Adrenal gland (tissue), 12 donors: ENCODE measurements around the gene ASB10. TPM values are rescaled to one million over a fixed set of nuclear protein-coding genes. Genes with fewer than 3 reads are reported as not detected.

Experiments
- DNase-seq, 7 donors: peaks; one replicate each; pipeline ENCODE4 v3.0.0-alpha.2; 2019 to 2020
- H3K27ac ChIP-seq, 5 donors: fragments of 200-600 bp; sonication (generic) in 4 of 5; 1 replicate in 3 of 5; 2 replicates in 2 of 5; pipeline versions ENCODE4 v1.5.1 to v1.8.0; 2016 to 2020; ENCODE audit warnings: mild to moderate bottlenecking in 1 of 5
- H3K27me3 ChIP-seq: fragments of 200-600 bp; 2 replicates; pipeline ENCODE4 v1.8.0; 2021
- H3K36me3 ChIP-seq, 2 donors: fragments of 200-600 bp; replicated peaks in 1 of 2; 1 replicate in 1 of 2; 2 replicates in 1 of 2; pipeline versions ENCODE4 v1.5.1 to v1.8.0; 2018 to 2022
- H3K4me1 ChIP-seq, 2 donors: fragments of 200-600 bp; replicated peaks in 1 of 2; 1 replicate in 1 of 2; 2 replicates in 1 of 2; pipeline versions ENCODE4 v1.5.1 to v1.8.0; 2018 to 2021
- H3K4me3 ChIP-seq, 4 donors: fragments of 200-600 bp; sonication (generic) in 3 of 4; one replicate each; pipeline ENCODE4 v1.5.1; 2016 to 2018
- H3K9me3 ChIP-seq, 3 donors: fragments of 200-600 bp; sonication (generic) in 1 of 3; replicated peaks in 1 of 3; 1 replicate in 2 of 3; 2 replicates in 1 of 3; pipeline versions ENCODE4 v1.5.1 to v1.8.0; 2016 to 2021
- CTCF ChIP-seq, 6 experiments: fragments of 450-650 bp in 4 of 6; fragments of 200-600 bp in 2 of 6; sonication (generic) in 1 of 6; IDR thresholded peaks; 1 replicate in 5 of 6; 2 replicates in 1 of 6; pipeline versions ENCODE4 v1.5.1 to v1.8.0; 2016 to 2021; ENCODE audit warnings: antibody characterized with exemption in 6 of 6, mild to moderate bottlenecking in 2 of 6, moderate library complexity in 1 of 6
- POLR2A ChIP-seq, 2 donors: fragments of 450-650 bp; IDR thresholded peaks; one replicate each; pipeline ENCODE4 v1.6.1; 2017; ENCODE audit warnings: antibody characterized with exemption in 2 of 2, mild to moderate bottlenecking in 2 of 2, moderate library complexity in 1 of 2
- whole genome bisulfite sequencing, 4 donors: extraction: QIAGEN DNeasy Blood & Tissue Kit in 2 of 4; methylation state at CpG; one replicate each; pipeline versions ENCODE4 v1.1.5 to v1.1.7; 2013 to 2017; 5-methylcytosine and 5-hydroxymethylcytosine counted together
- intact Hi-C, 2 donors: fragments of 100-400 bp; cut with DNase I; formaldehyde crosslinking; loops; one replicate each; pipeline versions ENCODE4 v1.14.1 to v1.15.0; 2022 to 2023
- polyA plus RNA-seq, 3 donors: library from polyadenylated mRNA; stranded (reverse); fragments of 200-250 nt in 2 of 3; fragments of 350-450 nt in 1 of 3; fragmentation: Illumina TruSeq in 1 of 3; extraction: RNeasy Lipid Tissue Mini Kit (QIAGEN cat#74804) in 1 of 3; gene quantifications; one replicate each; pipeline ENCODE4 v1.2.3, GENCODE V29; 2013 to 2014
- total RNA-seq, 9 donors: library from RNA; depleted of rRNA in 4 of 9; stranded (reverse); fragments of >200 nt in 4 of 9; fragments of 120-200 nt in 1 of 9; fragmentation: NEBNext Ultra II Directional in 1 of 9; extraction: Animal tissue kit (Norgen Biotek cat#: 25700) in 1 of 9; gene quantifications; one replicate each; pipeline versions ENCODE4 v1.1.0 to v1.2.4, GENCODE V29; 2013 to 2023
- donor health status: healthy with polysubstance abuse.
- donor health status: Bipolar disorder and iron deficiency.
- donor health status: DM: yes; HTN: yes; CAD: no.
- donor health status: DM: no; HTN: no; CAD: no.
- donor health status: DM: no; HTN: no; CAD: no.
- donor health status: DM: yes; HTN: yes; CAD: no.

Gene ASB10
- total and polyA plus RNA-seq, 12 donors: not detected

GRCh38 chr7:151139791-151140190, 47.3 kb downstream of the ASB10 start:
- H3K27ac ChIP-seq: no peak overlapping the region
- peak in 3 of 7 donors; percentile 6 to 20 (median 12) for DNase-seq
- TF ChIP-seq POLR2A (IDR thresholded peaks at IDR 0.05) (no peak), CTCF (IDR thresholded peaks at IDR 0.05) (no peak)
- intact Hi-C loops: no loop called here
- H3K4me3 ChIP-seq: no peak overlapping the region
- H3K4me1 ChIP-seq: no peaks in the 10 kb centered on the region
- no peaks in the 10 kb centered on the region for H3K9me3 ChIP-seq
- H3K27me3 ChIP-seq: no peaks in the 10 kb centered on the region
- H3K36me3 ChIP-seq: peaks cover 0 to 48% of the 10 kb centered on the region in 2 donors
- 89 to 96% (median 93%) methylated on average over 9 of the region's 9 CpGs for WGBS, 4 donors

- H3K4me1 ChIP-seq: no peaks in the 10 kb centered on the region
- no peaks in the 10 kb centered on the region for H3K9me3 ChIP-seq
- no peak overlapping the region for H3K4me3 ChIP-seq
- 90 to 95% (median 92%) methylated on average over 15 to 18 of the region's 18 CpGs for WGBS, 4 donors
- H3K27me3 ChIP-seq: no peaks in the 10 kb centered on the region
- DNase-seq: peak in 3 of 7 donors; percentile 5 to 45 (median 14)
- intact Hi-C loops: no loop called here
- no peak overlapping the region for H3K27ac ChIP-seq
- H3K36me3 ChIP-seq: peaks cover 0 to 52% of the 10 kb centered on the region in 2 donors
- no peak for TF ChIP-seq POLR2A (IDR thresholded peaks at IDR 0.05)
- no peak for TF ChIP-seq CTCF (IDR thresholded peaks at IDR 0.05)
Observed at GRCh38 chr7:151139071-151139790, 47.8 kb downstream of the ASB10 start.

DNA sequence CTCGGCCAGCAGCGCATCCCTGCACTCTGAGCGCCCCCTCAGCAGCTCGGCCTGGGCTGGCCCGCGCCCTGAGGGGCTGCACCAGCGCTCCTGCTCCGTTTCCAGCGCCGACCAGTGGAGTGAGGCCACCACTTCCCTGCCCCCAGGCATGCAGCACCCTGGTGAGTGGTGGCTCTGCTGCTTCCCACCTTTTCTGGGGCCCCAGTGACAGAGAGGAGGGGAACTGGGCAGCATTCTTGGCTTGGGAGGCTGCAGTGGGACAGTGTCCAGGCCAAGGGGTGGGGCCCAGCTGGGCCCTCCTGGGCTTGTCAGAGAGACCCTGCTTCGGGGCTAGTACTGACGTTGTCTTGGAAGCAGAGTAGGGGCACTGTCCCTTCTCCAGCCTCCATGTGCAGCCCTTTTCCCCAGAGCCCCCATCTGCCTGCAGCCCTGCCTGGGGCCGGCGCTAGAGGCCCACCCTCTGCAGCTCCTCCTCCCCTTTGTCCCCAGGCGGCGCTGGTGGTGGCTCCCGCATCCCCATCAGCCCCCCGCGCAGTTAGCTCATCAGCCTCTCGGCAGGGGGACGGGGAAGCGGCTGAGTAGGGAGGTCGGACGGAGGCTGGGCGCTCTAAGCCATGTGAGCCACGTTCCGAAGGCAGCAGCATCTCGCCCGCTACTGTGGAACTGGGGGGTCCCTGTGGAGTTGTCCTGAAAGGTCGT, 48.7 kb downstream of the ASB10 start:
- Histone ChIP-seq H3K4me3 (no peak overlapping the region), H3K27ac (no peak overlapping the region), H3K27me3 (no peaks in the 10 kb centered on the region), H3K9me3 (no peaks in the 10 kb centered on the region), H3K4me1 (no peaks in the 10 kb centered on the region), H3K36me3 (peaks cover 0 to 48% of the 10 kb centered on the region in 2 donors)
- WGBS, 4 donors: 88 to 94% (median 89%) methylated on average over 15 to 30 of the region's 30 CpGs
- intact Hi-C loops: no loop called here
- peak in 1 of 7 donors; percentile 11 for DNase-seq
- TF ChIP-seq POLR2A (IDR thresholded peaks at IDR 0.05): no peak
- no peak for TF ChIP-seq CTCF (IDR thresholded peaks at IDR 0.05)

- WGBS, 4 donors: 89 to 93% (median 92%) methylated on average over 6 to 11 of the region's 11 CpGs
- peak in 1 of 7 donors; percentile 13 for DNase-seq
- Histone ChIP-seq H3K27me3 (no peaks in the 10 kb centered on the region), H3K27ac (no peak overlapping the region), H3K36me3 (peaks cover 0 to 49% of the 10 kb centered on the region in 2 donors), H3K4me3 (no peak overlapping the region), H3K9me3 (no peaks in the 10 kb centered on the region), H3K4me1 (no peaks in the 10 kb centered on the region)
- intact Hi-C loops: no loop called here
- TF ChIP-seq CTCF (IDR thresholded peaks at IDR 0.05): no peak
- TF ChIP-seq POLR2A (IDR thresholded peaks at IDR 0.05): no peak
Observed at GRCh38 chr7:151137791-151138152, 49.3 kb downstream of the ASB10 start.
